Measurements from ENCODE around the gene COL26A1. TPM values are rescaled to one million over a fixed set of nuclear protein-coding genes. Genes with fewer than 3 reads are reported as not detected.
"Not testable (repeated sequence)": the region's sequence is repeated elsewhere in the genome, so short reads cannot be mapped to it uniquely, and the experiment has no call there.

COL26A1 gene
- total RNA-seq, 1 donor from 2014 or later, result not detected

GRCh38 chr7:101549734-101550133 is 187.1 kb downstream of the COL26A1 start:
- no peak for DNase-seq (ENCODE audit: low read depth in 2 of 2)

GRCh38 chr7:101550641-101551541 is 188.2 kb downstream of the COL26A1 start:
- DNase-seq (ENCODE audit: low read depth in 2 of 2), result no peak

- DNase-seq (ENCODE audit: low read depth in 2 of 2), result no peak
Measured at GRCh38 chr7:101553018-101553770, 190.5 kb downstream of the COL26A1 start.

GRCh38 chr7:101553771-101554445 is 191.2 kb downstream of the COL26A1 start:
- no peak for DNase-seq (ENCODE audit: low read depth in 2 of 2)

GRCh38 chr7:101554584-101555268 is 192.1 kb downstream of the COL26A1 start:
- no peak for DNase-seq (ENCODE audit: low read depth in 2 of 2)

GRCh38 chr7:101555269-101555920 is 192.7 kb downstream of the COL26A1 start:
- DNase-seq (ENCODE audit: low read depth in 2 of 2), result no peak

- DNase-seq (ENCODE audit: low read depth in 2 of 2), result no peak
Measured at GRCh38 chr7:101555921-101556275, 193.2 kb downstream of the COL26A1 start.

- DNase-seq (ENCODE audit: low read depth in 2 of 2), result no peak
Measured at GRCh38 chr7:101556453-101556968, 193.8 kb downstream of the COL26A1 start.

- DNase-seq (ENCODE audit: low read depth in 2 of 2), result no peak
Measured at GRCh38 chr7:101557421-101557820, 194.7 kb downstream of the COL26A1 start.

- DNase-seq (ENCODE audit: low read depth in 2 of 2), result no peak
Measured at GRCh38 chr7:101557978-101558741, 195.5 kb downstream of the COL26A1 start.

- no peak for DNase-seq (ENCODE audit: low read depth in 2 of 2)
Measured at GRCh38 chr7:101558742-101559325, 196.2 kb downstream of the COL26A1 start.

- no peak for DNase-seq (ENCODE audit: low read depth in 2 of 2)
Measured at GRCh38 chr7:101559586-101559985, 196.9 kb downstream of the COL26A1 start.

GRCh38 chr7:101560021-101560420 is 197.3 kb downstream of the COL26A1 start:
- DNase-seq (ENCODE audit: low read depth in 2 of 2), result not testable (repeated sequence)

- no peak for DNase-seq (ENCODE audit: low read depth in 2 of 2)
Measured at GRCh38 chr7:101560856-101561255, 198.2 kb downstream of the COL26A1 start.

- not testable (repeated sequence) for DNase-seq (ENCODE audit: low read depth in 2 of 2)
Measured at GRCh38 chr7:101561293-101561692, 198.6 kb downstream of the COL26A1 start.

GRCh38 chr7:101562531-101563197 is 200.0 kb downstream of the COL26A1 start:
- DNase-seq (ENCODE audit: low read depth in 2 of 2), result no peak

GRCh38 chr7:101563198-101563901 is 200.7 kb downstream of the COL26A1 start:
- no peak for DNase-seq (ENCODE audit: low read depth in 2 of 2)
